H1 (cell line): Measurements from ENCODE around the gene NR1I2. TPM values are rescaled to one million over a fixed set of nuclear protein-coding genes. Genes with fewer than 3 reads are reported as not detected.

ENCODE experiments used
- CEBPB ChIP-seq: IDR thresholded peaks from 2 replicates; pipeline ENCODE4 v1.6.1; 2012; ENCODE audit warnings: low read depth, low read length
- E2F6 ChIP-seq: IDR thresholded peaks from 2 replicates; pipeline ENCODE4 v1.6.1; 2012; ENCODE audit warnings: inconsistent platforms
- RFX5 ChIP-seq: IDR thresholded peaks from 2 replicates; pipeline ENCODE4 v1.6.1; 2011; ENCODE audit warnings: low read depth, low read length, improper control_type of control experiment, borderline replicate concordance
- SIN3A ChIP-seq, 2 experiments: IDR thresholded peaks in 1 of 2; conservative IDR thresholded peaks in 1 of 2; 2 replicates each; pipeline ENCODE4 v1.6.1; 2011 to 2012; ENCODE audit warnings: low read length in 2 of 2, improper control_type of control experiment in 1 of 2, low read depth in 1 of 2, mild to moderate bottlenecking in 1 of 2
- polyA plus RNA-seq, 7 experiments: library from polyadenylated mRNA; depleted of rRNA in 3 of 7; stranded (reverse) in 5 of 7; unstranded in 2 of 7; fragments of >200 nt in 5 of 7; fragments of 200-250 nt in 2 of 7; gene quantifications; 1 replicate in 5 of 7; 2 replicates in 1 of 7; 4 replicates in 1 of 7; pipeline versions ENCODE4 v1.2.1 to v1.2.3, GENCODE V29; 2011 to 2013; ENCODE audit warnings: missing spikeins in 2 of 7, mixed read lengths in 2 of 7
- total RNA-seq: library from RNA; stranded (reverse); fragmentation: NEBNext Ultra II Directional; extraction: Animal tissue kit (Norgen Biotek cat#: 25700); gene quantifications from 2 replicates; pipeline ENCODE4 v1.2.1, GENCODE V29; 2021

The NR1I2 gene
- total and polyA plus RNA-seq, 2 of the 8 experiments (the other 6 are each of a cell fraction or from before 2014, with no cell fraction given): 0.28 to 1.8 TPM

- no peak for TF ChIP-seq RFX5
- no peak for TF ChIP-seq CEBPB
- no peak for TF ChIP-seq E2F6
- no peak for TF ChIP-seq SIN3A (conservative IDR thresholded peaks at IDR 0.05 in 1 of 2, IDR thresholded peaks at IDR 0.05 in 1 of 2; ENCODE audit: low read depth in 1 of 2, low read length in 2 of 2)
Measured at GRCh38 chr3:119747357-119747756, 34.5 kb upstream of the NR1I2 start (continued).
